Measurements from ENCODE around the gene SORCS2. TPM values are rescaled to one million over a fixed set of nuclear protein-coding genes. Genes with fewer than 3 reads are reported as not detected.

The SORCS2 gene
- total RNA-seq, 1 donor from 2014 or later: 7.1 TPM

GRCh38 chr4:7375427-7375826, 183.1 kb downstream of the SORCS2 start:
- DNase-seq (ENCODE audit: low spot score in 2 of 2, unreplicated experiment in 2 of 2): no peak
- H3K9me3 Mint-ChIP-seq: no peaks in the 10 kb centered on the region
- H3K27me3 Mint-ChIP-seq (ENCODE audit: low read depth): peaks cover 7% of the 10 kb centered on the region
- no peaks in the 10 kb centered on the region for H3K36me3 Mint-ChIP-seq
- no peak overlapping the region for H3K4me3 Mint-ChIP-seq
- peaks cover 5% of the 10 kb centered on the region for H3K4me1 Mint-ChIP-seq
- no peak overlapping the region for H3K27ac Mint-ChIP-seq
- no peak for TF ChIP-seq CTCF (IDR thresholded peaks at IDR 0.05; ENCODE audit: unreplicated experiment)

DNA sequence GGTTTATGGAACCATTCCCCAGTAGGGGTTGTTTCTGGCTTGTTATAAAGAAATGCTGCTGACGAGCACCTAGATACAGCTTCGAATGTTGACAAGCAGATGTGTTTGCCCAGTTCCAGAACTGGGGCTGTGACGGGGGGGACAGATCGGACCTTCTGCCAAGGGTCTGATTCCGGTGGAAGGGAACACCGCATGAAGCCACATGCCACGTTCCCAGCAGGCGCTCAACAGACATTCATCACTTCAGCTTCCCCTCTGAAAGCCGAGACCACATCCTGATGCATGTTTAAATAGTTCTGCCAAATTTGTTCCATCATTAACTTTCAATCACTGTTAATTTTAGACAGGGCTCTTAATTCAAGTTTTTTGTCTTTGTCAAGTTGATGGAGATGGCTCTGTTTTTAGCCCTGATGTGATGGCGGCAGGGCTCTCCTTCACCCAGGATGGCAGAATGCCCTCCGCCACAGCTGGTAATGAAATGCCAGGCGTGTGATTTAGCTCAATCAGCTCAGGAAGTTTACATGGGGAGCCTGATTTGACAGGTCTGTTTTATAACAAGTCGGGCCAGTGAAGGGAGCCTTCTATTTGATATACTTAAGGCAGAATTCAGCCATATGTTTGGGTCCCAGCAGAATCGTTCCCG, 185.0 kb downstream of the SORCS2 start:
- H3K4me3 Mint-ChIP-seq: no peak overlapping the region
- DNase-seq (ENCODE audit: low spot score in 2 of 2, unreplicated experiment in 2 of 2): no peak
- H3K27me3 Mint-ChIP-seq (ENCODE audit: low read depth): peaks cover 9% of the 10 kb centered on the region
- no peaks in the 10 kb centered on the region for H3K9me3 Mint-ChIP-seq
- no peaks in the 10 kb centered on the region for H3K36me3 Mint-ChIP-seq
- H3K27ac Mint-ChIP-seq: no peak overlapping the region
- no peaks in the 10 kb centered on the region for H3K4me1 Mint-ChIP-seq
- TF ChIP-seq CTCF (IDR thresholded peaks at IDR 0.05; ENCODE audit: unreplicated experiment): no peak

DNA sequence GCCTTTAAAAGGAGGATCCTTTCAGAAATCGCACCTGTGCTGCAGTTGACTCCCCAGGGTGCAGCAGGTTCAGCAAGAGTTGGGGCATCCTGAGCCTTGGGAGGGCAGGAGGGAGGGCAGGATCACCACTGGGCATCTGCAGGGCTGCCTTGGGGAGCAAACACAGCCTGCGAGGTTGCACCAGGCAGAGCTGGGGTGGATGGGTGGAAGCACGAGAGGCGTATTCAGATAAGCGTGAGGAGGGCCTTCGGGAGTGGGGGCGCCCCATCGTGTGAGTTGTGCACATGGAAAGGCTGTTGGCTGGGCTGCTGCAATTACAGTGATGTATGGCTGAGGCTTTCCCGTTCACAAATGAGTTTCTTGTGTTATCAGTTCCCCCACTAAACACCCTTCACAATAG, 186.8 kb downstream of the SORCS2 start:
- H3K27ac Mint-ChIP-seq: no peak overlapping the region
- TF ChIP-seq CTCF (IDR thresholded peaks at IDR 0.05; ENCODE audit: unreplicated experiment): no peak
- peaks cover 9% of the 10 kb centered on the region for H3K27me3 Mint-ChIP-seq (ENCODE audit: low read depth)
- H3K4me1 Mint-ChIP-seq: no peaks in the 10 kb centered on the region
- no peaks in the 10 kb centered on the region for H3K9me3 Mint-ChIP-seq
- no peak overlapping the region for H3K4me3 Mint-ChIP-seq
- DNase-seq (ENCODE audit: low spot score in 2 of 2, unreplicated experiment in 2 of 2): no peak
- no peaks in the 10 kb centered on the region for H3K36me3 Mint-ChIP-seq

DNA sequence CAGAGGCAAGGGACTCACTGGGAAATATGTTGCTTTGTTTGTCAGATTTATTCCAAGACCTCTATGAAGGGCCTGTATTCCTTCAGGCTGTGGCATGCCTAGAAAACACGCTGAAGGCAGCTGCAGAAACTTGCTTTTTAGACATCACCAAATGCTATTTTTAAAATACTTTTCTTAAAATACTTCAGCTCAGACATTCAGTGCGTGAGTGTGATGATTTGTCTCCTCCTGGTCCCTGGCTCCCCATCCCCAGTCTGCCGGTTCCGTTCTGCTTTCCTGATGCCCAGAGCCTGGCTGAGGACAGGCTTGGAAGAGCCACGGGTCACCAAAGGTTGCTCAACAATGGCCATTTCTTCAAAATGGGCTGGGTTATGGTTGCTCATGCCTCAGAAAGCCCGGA, 187.4 kb downstream of the SORCS2 start:
- H3K27me3 Mint-ChIP-seq (ENCODE audit: low read depth): peaks cover 9% of the 10 kb centered on the region
- no peak for TF ChIP-seq CTCF (IDR thresholded peaks at IDR 0.05; ENCODE audit: unreplicated experiment)
- H3K9me3 Mint-ChIP-seq: no peaks in the 10 kb centered on the region
- H3K36me3 Mint-ChIP-seq: no peaks in the 10 kb centered on the region
- H3K4me1 Mint-ChIP-seq: no peaks in the 10 kb centered on the region
- no peak overlapping the region for H3K4me3 Mint-ChIP-seq
- no peak for DNase-seq (ENCODE audit: low spot score in 2 of 2, unreplicated experiment in 2 of 2)
- H3K27ac Mint-ChIP-seq: no peak overlapping the region

- Mint-ChIP-seq H3K36me3 (no peaks in the 10 kb centered on the region), H3K9me3 (no peaks in the 10 kb centered on the region), H3K4me1 (no peaks in the 10 kb centered on the region), H3K27ac (no peak overlapping the region), H3K4me3 (no peak overlapping the region), H3K27me3 (ENCODE audit: low read depth) (peaks cover 9% of the 10 kb centered on the region)
- DNase-seq (ENCODE audit: low spot score in 2 of 2, unreplicated experiment in 2 of 2): no peak
- no peak for TF ChIP-seq CTCF (IDR thresholded peaks at IDR 0.05; ENCODE audit: unreplicated experiment)
Measured at GRCh38 chr4:7381221-7381889, 189.0 kb downstream of the SORCS2 start.

All from mesothelial cell of epicardium (in vitro differentiated cells).